Nasal cavity respiratory epithelium epithelial cell of viscerocranial mucosa (primary cell): ENCODE measurements around the gene ROGDI. TPM values are rescaled to one million over a fixed set of nuclear protein-coding genes. Genes with fewer than 3 reads are reported as not detected.

Experiments
- total RNA-seq: library from RNA; depleted of rRNA; stranded (reverse); fragments of >200 nt; gene quantifications from 2 replicates; pipeline ENCODE4 v1.2.3, GENCODE V29; 2014

Gene ROGDI
- 10.9 and 20.9 TPM in 2 replicates for total RNA-seq

GRCh38 chr16:4801962-4802658 lies at the start of gene ROGDI:
ROGDI (minus strand) TSS chr16:4802633; CDS start chr16:4802571, 62 bp downstream.

GRCh38 chr16:4846901-4847773 lies 44.7 kb upstream of the ROGDI start, which contains the start of the genes GLYR1 and UBN1:
GLYR1 (minus strand) TSS chr16:4847288; CDS start chr16:4847265, 23 bp downstream.
UBN1 (plus strand) TSS chr16:4847481; CDS start chr16:4852918, 5,437 bp downstream.

GRCh38 chr16:4795181-4795827 lies 7.1 kb downstream of the ROGDI start, which contains the start of gene SMIM22:
SMIM22 (plus strand) TSS chr16:4795369; CDS start chr16:4795735, 366 bp downstream.

GRCh38 chr16:4787627-4788482 lies 14.6 kb downstream of the ROGDI start, which contains the start of gene SEPTIN12:
SEPTIN12 (minus strand) TSS chr16:4788345; CDS start chr16:4787645, 700 bp downstream.

GRCh38 chr16:4766875-4767628 lies 35.4 kb downstream of the ROGDI start, which contains the start of gene ZNF500:
ZNF500 (minus strand) TSS chr16:4767162; CDS start chr16:4765978, 1,184 bp downstream.

Other genes with a start within 250 kb of the ROGDI start
- under 0.01 and 0.14 TPM in 2 replicates for gene C16orf96, start 246.3 kb downstream of the ROGDI start, total RNA-seq
- gene UBALD1, start 187.7 kb downstream of the ROGDI start, total RNA-seq = 4.1 and 7.3 TPM in 2 replicates
- 11.3 and 34.5 TPM in 2 replicates for gene MGRN1, start 177.8 kb downstream of the ROGDI start, total RNA-seq
- 22.2 and 23.6 TPM in 2 replicates for gene NUDT16L1, start 109.1 kb downstream of the ROGDI start, total RNA-seq
- gene ANKS3, start 68.4 kb downstream of the ROGDI start, total RNA-seq = 11.6 and 20.2 TPM in 2 replicates
- under 0.01 and 0.28 TPM in 2 replicates for gene DNAAF8, start 68.1 kb downstream of the ROGDI start, total RNA-seq
- 5.8 and 8.0 TPM in 2 replicates for gene ZNF500, start 35.5 kb downstream of the ROGDI start, total RNA-seq
- not detected in 2 replicates for gene SEPTIN12, start 14.3 kb downstream of the ROGDI start, total RNA-seq
- 2.1 and 5.8 TPM in 2 replicates for gene SMIM22, start 7.3 kb downstream of the ROGDI start, total RNA-seq
- gene GLYR1, start 44.7 kb upstream of the ROGDI start, total RNA-seq = 40.7 and 68.3 TPM in 2 replicates
- 33.2 and 44.3 TPM in 2 replicates for gene UBN1, start 44.8 kb upstream of the ROGDI start, total RNA-seq
- gene PPL, start 134.5 kb upstream of the ROGDI start, total RNA-seq = 199 and 267 TPM in 2 replicates
- 0.14 and 0.34 TPM in 2 replicates for gene SEC14L5, start 155.7 kb upstream of the ROGDI start, total RNA-seq
- 9.6 and 18.2 TPM in 2 replicates for gene NAGPA, start 231.3 kb upstream of the ROGDI start, total RNA-seq